Dedifferentiated amniotic fluid mesenchymal stem cell (primary cell): ENCODE measurements around the gene RPS6KA5.

Experiments used
- DNase-seq: peaks from one replicate; pipeline ENCODE4 v3.0.0-alpha.2; 2016; ENCODE audit errors: extremely low spot score

The RPS6KA5 gene

DNA sequence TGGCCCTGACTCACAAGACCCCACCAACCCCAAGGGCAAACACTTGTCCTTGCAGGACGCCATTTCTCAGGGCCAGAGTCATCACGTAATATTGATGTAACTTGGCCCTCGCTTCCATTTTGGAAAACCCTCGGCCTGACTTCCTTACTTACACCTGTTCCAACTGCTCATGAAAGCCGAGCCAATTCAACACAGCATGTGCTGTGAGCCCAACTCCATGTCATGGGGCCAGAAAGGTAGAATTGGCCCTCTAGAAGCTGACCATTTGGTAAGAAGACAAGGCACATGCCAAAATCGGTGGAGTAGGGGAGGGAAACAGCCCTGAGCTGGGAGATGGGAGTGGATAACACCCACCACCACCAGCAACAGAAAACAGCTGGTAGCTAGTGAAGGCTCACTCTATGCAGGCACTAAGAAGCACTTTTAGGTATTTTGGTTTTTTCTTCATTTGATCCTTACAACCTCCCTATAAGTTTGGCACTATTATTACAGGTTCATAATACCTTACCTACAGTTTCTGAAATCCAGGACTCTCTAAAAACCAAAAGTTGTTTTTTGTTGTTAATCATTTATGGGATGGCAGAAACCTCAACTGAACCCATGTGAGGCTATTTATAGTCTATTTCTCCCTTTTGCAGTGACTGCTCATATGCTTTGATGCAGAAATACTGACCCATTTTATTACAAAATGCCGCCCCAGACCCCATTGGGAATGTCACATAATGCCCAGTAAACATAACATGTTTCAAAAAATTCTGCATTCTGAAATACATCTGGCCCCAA, 250.7 kb downstream of the RPS6KA5 start:
- no peak for DNase-seq

DNA sequence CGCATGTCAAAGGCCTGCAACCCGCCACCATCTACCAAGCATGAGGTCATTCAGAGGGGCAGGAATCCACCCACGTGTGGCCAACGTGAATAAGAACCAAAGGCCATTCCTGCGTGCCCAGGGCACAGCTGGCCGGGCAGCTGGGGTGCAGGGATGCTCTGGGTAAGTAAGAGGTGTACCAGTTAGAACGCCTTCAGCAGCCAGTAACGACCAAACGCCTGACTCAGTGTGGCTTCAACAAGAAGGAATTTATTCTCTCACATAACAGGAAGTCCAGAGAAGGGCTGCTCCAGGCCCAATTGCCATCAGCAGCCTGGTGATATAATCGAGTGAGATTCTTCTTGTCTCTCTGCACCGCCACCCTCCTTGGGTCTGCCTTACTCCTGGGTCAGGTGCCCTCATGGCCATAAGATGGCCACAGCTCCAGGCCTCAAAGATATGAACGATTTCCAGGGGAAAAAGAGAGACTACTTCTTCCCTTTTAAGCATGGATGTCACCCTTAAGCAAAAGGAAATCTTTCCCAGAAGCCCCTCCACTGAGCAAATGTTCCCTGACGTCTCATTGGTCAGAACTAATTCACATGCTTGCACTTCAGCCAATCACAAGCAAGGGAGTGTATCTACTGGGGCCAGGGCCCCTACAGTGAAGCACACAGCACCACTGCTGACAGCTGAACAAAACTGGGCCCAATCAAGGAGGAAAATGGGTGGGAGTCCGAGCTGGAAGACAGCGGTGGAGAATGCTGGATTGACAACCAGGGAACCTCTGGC, 251.5 kb downstream of the RPS6KA5 start:
- DNase-seq: no peak

DNA sequence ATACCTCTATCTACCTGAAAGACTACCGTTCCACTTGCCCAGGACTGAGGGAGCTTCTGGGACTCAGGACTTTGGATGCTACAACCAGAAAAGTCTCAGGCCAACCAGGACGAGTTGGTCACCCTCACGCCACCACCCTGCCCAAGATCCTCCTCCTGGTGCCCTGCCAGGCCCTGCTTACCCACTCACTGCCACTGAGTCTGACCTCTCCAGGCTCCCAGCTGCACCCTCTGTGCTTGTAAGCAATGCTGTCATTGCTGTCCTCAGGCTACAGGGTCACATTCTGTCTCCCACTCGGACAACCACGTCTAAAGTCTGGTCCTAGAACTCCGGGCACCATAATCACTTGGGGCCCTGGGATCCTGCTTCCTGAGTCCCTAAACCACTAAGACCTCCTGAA, 253.4 kb downstream of the RPS6KA5 start:
- DNase-seq: no peak

- DNase-seq: no peak
These were observed 254.5 kb downstream of the RPS6KA5 start for GRCh38 chr14:90805662-90806540.

GRCh38 chr14:90805084-90805391, 255.4 kb downstream of the RPS6KA5 start:
- DNase-seq: no peak

- no peak for DNase-seq
These were observed 256.0 kb downstream of the RPS6KA5 start for GRCh38 chr14:90804292-90805083.

DNA sequence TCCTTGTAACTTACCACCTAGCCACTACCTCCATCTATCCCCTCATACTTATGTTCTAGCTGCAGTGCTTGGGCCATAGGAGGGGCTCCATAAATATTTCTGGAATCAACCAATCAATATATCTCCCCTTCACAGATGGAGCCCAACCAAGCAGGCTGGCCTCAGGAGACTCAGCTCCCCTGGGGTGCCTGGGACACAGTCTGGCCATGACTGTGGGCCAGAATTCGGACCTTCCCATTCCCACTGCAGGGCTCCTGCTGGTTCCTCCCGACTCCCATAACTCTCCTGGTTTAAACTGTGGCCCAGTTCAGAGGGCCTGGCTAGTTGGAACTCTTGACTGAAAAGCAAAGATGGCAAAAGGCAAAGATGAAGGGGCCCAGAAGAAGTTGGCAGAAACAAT, 257.2 kb downstream of the RPS6KA5 start:
- no peak for DNase-seq

DNA sequence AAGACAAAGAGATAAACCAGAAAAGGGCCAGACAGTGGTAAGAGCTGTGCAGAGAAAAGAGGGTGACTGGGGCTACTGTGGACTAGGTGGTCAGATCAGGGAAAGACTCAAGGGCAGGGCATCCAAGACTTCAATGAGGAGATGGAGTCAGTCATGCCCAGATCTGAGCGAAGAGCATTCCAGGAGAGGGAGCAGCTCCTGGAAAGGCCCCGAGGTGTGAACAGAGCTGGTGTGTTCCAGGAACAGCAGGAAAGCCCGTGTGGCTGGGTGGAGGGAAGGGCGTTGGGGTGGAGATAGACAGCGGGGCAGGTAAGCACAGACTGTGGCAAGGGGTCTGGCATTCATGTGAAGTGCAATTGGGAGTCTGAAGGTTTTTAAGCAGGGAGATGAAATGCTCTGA, 261.0 kb downstream of the RPS6KA5 start:
- no peak for DNase-seq

GRCh38 chr14:90797919-90798318, 262.5 kb downstream of the RPS6KA5 start:
- no peak for DNase-seq
